ENCODE measurements around the gene CHST8.

The CHST8 gene

DNA sequence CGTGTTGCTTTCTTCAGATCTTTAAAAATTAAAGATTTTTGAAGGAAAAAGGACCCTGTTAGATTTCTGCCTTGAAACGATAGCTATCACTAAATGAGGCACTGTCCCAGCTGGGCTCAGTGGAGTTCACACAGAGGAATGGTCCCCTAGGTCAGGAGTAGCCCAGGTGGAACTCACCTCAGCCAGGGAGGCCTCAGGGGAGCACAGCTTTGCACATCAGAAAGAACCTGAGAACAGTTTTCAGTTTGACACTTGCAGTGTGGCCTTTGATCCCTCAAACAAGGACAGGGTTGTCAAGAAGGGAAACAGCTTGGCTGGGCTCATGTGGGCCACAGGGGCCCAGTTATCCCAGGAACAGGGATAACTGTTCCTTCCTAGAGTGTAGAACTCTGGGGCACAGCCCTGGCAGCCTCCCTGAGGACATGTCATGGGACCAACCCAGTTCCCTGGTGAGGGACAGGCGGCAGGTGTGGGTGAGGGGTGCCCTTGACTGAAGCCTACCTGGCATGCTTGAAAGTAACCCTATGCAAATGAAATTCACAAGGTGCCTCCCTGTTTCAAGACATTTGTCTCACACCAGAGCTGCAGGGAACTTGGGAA is 59.4 kb downstream of the CHST8 start:
- H3K27me3 ChIP-seq (replicated peaks; ENCODE audit: control insufficient read depth, insufficient read depth, low read length), result no peaks in the 10 kb centered on the region
- no peaks in the 10 kb centered on the region for H3K36me3 ChIP-seq (ENCODE audit: control insufficient read depth, insufficient read depth, low read length)
- H3K4me3 ChIP-seq (replicated peaks; ENCODE audit: low read depth, low read length), result no peak overlapping the region
- TF ChIP-seq, protein P1, sequence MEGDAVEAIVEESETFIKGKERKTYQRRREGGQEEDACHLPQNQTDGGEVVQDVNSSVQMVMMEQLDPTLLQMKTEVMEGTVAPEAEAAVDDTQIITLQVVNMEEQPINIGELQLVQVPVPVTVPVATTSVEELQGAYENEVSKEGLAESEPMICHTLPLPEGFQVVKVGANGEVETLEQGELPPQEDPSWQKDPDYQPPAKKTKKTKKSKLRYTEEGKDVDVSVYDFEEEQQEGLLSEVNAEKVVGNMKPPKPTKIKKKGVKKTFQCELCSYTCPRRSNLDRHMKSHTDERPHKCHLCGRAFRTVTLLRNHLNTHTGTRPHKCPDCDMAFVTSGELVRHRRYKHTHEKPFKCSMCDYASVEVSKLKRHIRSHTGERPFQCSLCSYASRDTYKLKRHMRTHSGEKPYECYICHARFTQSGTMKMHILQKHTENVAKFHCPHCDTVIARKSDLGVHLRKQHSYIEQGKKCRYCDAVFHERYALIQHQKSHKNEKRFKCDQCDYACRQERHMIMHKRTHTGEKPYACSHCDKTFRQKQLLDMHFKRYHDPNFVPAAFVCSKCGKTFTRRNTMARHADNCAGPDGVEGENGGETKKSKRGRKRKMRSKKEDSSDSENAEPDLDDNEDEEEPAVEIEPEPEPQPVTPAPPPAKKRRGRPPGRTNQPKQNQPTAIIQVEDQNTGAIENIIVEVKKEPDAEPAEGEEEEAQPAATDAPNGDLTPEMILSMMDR (IDR thresholded peaks at IDR 0.05; ENCODE audit: insufficient read depth, low read length, poor library complexity, severe bottlenecking), result no peak
- no peak for DNase-seq (ENCODE audit: extremely low read depth, insufficient read length)

DNA sequence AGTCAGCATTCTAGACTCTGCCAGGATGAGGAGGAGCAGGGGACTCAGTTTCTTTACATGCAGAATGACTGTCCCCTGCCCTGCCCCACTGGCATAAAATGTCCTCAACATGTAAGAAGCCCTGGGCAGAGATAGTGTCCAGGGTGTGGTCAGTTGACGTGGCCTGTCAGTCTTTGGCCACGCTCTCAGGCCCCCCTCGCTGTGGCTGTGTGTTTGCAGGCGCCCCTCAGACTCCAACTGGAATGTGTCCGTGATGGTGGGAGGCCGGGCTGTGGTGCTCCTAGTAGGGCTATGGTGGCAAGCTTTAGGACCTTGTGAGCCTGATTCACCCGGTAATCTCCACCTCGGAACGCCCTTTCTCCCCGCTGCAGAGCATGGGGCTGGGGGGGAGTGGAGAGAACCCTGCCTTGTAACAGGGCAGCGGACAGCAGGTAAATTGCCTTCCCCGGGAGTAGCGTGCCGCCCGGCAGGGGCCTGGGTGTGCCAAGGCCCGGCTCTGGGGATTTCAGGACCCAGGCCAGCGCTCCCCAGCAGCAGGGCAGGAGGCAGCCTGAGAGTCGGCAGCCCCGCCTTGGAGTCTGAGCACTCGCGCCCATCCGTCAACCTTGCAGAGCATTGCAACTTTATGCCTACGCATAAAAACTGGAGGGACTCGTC is 62.3 kb downstream of the CHST8 start:
- H3K27me3 ChIP-seq (replicated peaks; ENCODE audit: control insufficient read depth, insufficient read depth, low read length), result no peaks in the 10 kb centered on the region; the same call in 1 of the 2 replicates
- TF ChIP-seq, protein P1 (IDR thresholded peaks at IDR 0.05; ENCODE audit: insufficient read depth, low read length, poor library complexity, severe bottlenecking), result no peak
- no peak for DNase-seq (ENCODE audit: extremely low read depth, insufficient read length)
- no peaks in the 10 kb centered on the region for H3K36me3 ChIP-seq (ENCODE audit: control insufficient read depth, insufficient read depth, low read length)
- H3K4me3 ChIP-seq (replicated peaks; ENCODE audit: low read depth, low read length), result no peak overlapping the region

- TF ChIP-seq, protein P1 (IDR thresholded peaks at IDR 0.05; ENCODE audit: insufficient read depth, low read length, poor library complexity, severe bottlenecking), result no peak
- H3K36me3 ChIP-seq (ENCODE audit: control insufficient read depth, insufficient read depth, low read length), result no peaks in the 10 kb centered on the region
- no peak overlapping the region for H3K4me3 ChIP-seq (replicated peaks; ENCODE audit: low read depth, low read length)
- no peak for DNase-seq (ENCODE audit: extremely low read depth, insufficient read length)
- H3K27me3 ChIP-seq (replicated peaks; ENCODE audit: control insufficient read depth, insufficient read depth, low read length), result no peaks in the 10 kb centered on the region; the same call in 1 of the 2 replicates
Measured at GRCh38 chr19:33684538-33685232, 62.9 kb downstream of the CHST8 start.

GRCh38 chr19:33685541-33685940 is 63.8 kb downstream of the CHST8 start:
- H3K27me3 ChIP-seq (replicated peaks; ENCODE audit: control insufficient read depth, insufficient read depth, low read length), result no peaks in the 10 kb centered on the region; the same call in none of the 2 replicates
- H3K4me3 ChIP-seq (replicated peaks; ENCODE audit: low read depth, low read length), result no peak overlapping the region
- H3K36me3 ChIP-seq (ENCODE audit: control insufficient read depth, insufficient read depth, low read length), result no peaks in the 10 kb centered on the region
- no peak for DNase-seq (ENCODE audit: extremely low read depth, insufficient read length)
- TF ChIP-seq, protein P1 (IDR thresholded peaks at IDR 0.05; ENCODE audit: insufficient read depth, low read length, poor library complexity, severe bottlenecking), result no peak

DNA sequence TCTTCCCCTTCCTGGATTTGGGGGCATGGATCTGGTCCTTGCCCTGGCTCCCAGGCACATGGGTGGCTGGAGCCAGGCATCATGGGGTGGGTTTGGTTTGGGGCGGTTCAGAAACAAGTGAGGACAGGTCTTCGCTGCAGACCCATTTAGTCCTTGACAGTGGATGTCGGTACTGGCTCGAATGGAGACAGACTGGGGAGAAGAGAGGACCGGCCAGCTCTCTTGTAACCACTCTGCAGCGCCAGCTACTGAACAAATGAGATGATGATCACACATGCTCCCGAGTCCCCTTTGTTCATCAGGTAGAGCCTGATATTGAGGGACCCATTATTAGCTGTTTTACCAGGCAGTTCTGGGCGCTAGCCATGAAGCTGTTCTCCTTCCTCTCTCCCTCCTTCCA is 64.5 kb downstream of the CHST8 start:
- H3K36me3 ChIP-seq (ENCODE audit: control insufficient read depth, insufficient read depth, low read length), result no peaks in the 10 kb centered on the region
- no peaks in the 10 kb centered on the region; the same call in none of the 2 replicates for H3K27me3 ChIP-seq (replicated peaks; ENCODE audit: control insufficient read depth, insufficient read depth, low read length)
- H3K4me3 ChIP-seq (replicated peaks; ENCODE audit: low read depth, low read length), result no peak overlapping the region
- TF ChIP-seq, protein P1 (IDR thresholded peaks at IDR 0.05; ENCODE audit: insufficient read depth, low read length, poor library complexity, severe bottlenecking), result no peak
- DNase-seq (ENCODE audit: extremely low read depth, insufficient read length), result no peak

Measured in GM06990 (cell line).